ENCODE data around the gene ZNF267. TPM values are rescaled to one million over a fixed set of nuclear protein-coding genes. Genes with fewer than 3 reads are reported as not detected.
"Not testable (repeated sequence)": the region's sequence is repeated elsewhere in the genome, so short reads cannot be mapped to it uniquely, and the experiment has no call there.

The ZNF267 gene
- 13.6 and 17.7 TPM in 2 replicates for total RNA-seq (ENCODE audit: low replicate concordance)

- peak; percentile 91 for DNase-seq (ENCODE audit: low read depth)
- no peak for TF ChIP-seq CTCF (IDR thresholded peaks at IDR 0.05; ENCODE audit: insufficient read depth, low read length)
Measured at GRCh38 chr16:31873556-31874365, at the start of gene ZNF267. Gene ZNF267 (plus strand): TSS chr16:31873807. CDS start chr16:31873967, 160 bp downstream.

GRCh38 chr16:31833047-31833446 is 40.6 kb upstream of the ZNF267 start:
- H3K4me3 ChIP-seq (ENCODE audit: low read depth, low read length), result no peak overlapping the region
- TF ChIP-seq CTCF (IDR thresholded peaks at IDR 0.05; ENCODE audit: insufficient read depth, low read length), result no peak
- no peak for DNase-seq (ENCODE audit: low read depth)

More at GRCh38 chr16:31873556-31874365, at the start of gene ZNF267:
- H3K4me3 ChIP-seq (ENCODE audit: low read depth, low read length), result peak within 1 kb of the TSS; percentile 96

GRCh38 chr16:31836396-31836795 is 37.2 kb upstream of the ZNF267 start:
- not testable (repeated sequence) for DNase-seq (ENCODE audit: low read depth); H3K4me3 ChIP-seq (ENCODE audit: low read depth, low read length)

- TF ChIP-seq CTCF (IDR thresholded peaks at IDR 0.05; ENCODE audit: insufficient read depth, low read length), result no peak
- DNase-seq (ENCODE audit: low read depth), result no peak
- H3K4me3 ChIP-seq (ENCODE audit: low read depth, low read length), result no peak overlapping the region
Measured at GRCh38 chr16:31842864-31843263, 30.7 kb upstream of the ZNF267 start.

GRCh38 chr16:31848572-31848971 is 25.0 kb upstream of the ZNF267 start:
- not testable (repeated sequence) for DNase-seq (ENCODE audit: low read depth); H3K4me3 ChIP-seq (ENCODE audit: low read depth, low read length)

- no peak for DNase-seq (ENCODE audit: low read depth)
- no peak overlapping the region for H3K4me3 ChIP-seq (ENCODE audit: low read depth, low read length)
- no peak for TF ChIP-seq CTCF (IDR thresholded peaks at IDR 0.05; ENCODE audit: insufficient read depth, low read length)
Measured at GRCh38 chr16:31853291-31853690, 20.3 kb upstream of the ZNF267 start.

DNA sequence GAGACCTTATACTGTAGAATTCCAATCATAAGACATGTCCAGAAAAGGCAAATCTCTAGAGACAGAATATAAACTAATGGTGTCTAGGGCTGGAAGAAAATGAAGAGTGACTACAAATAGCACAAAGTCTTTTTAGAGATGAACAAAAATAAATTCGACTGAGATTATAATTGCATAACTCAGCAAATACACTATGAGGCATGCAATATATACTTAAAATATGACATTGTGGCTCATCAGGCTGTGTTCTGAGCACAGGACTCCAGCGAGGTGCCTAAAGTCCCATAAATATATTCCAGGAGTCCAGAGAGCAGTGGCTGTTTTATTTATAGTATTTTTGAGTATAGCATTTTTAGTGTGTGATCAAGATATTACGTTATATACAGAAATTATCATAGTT is 13.1 kb upstream of the ZNF267 start:
- TF ChIP-seq CTCF (IDR thresholded peaks at IDR 0.05; ENCODE audit: insufficient read depth, low read length), result no peak
- H3K4me3 ChIP-seq (ENCODE audit: low read depth, low read length), result no peak overlapping the region
- no peak for DNase-seq (ENCODE audit: low read depth)

GRCh38 chr16:31861455-31861854 is 12.2 kb upstream of the ZNF267 start:
- DNase-seq (ENCODE audit: low read depth), result no peak
- no peak for TF ChIP-seq CTCF (IDR thresholded peaks at IDR 0.05; ENCODE audit: insufficient read depth, low read length)
- H3K4me3 ChIP-seq (ENCODE audit: low read depth, low read length), result no peak overlapping the region
